ENCODE measurements around the gene HS3ST5. TPM values are rescaled to one million over a fixed set of nuclear protein-coding genes. Genes with fewer than 3 reads are reported as not detected.
"Not testable (repeated sequence)": the region's sequence is repeated elsewhere in the genome, so short reads cannot be mapped to it uniquely, and the experiment has no call there.

HS3ST5 gene
- total and polyA plus RNA-seq, 2 donors: 1.1 to 3.7 TPM

GRCh38 chr6:114158838-114159694 is 183.8 kb downstream of the HS3ST5 start:
- no peak for DNase-seq (ENCODE audit: extremely low spot score)
- no peaks in the 10 kb centered on the region for H3K36me3 ChIP-seq (ENCODE audit: insufficient read depth)
- no peaks in the 10 kb centered on the region for H3K4me1 ChIP-seq (ENCODE audit: insufficient read depth)
- no peak overlapping the region for H3K4me3 ChIP-seq (ENCODE audit: low read depth, low read length)
- 77% methylated on average over 2 of the region's 2 CpGs for WGBS
- no peak overlapping the region for H3K27ac ChIP-seq (ENCODE audit: low read depth)

- H3K4me3 ChIP-seq (ENCODE audit: low read depth, low read length): no peak overlapping the region
- no peak for DNase-seq (ENCODE audit: extremely low spot score)
- 52% methylated on average over 1 of the region's 1 CpG for WGBS
- H3K4me1 ChIP-seq (ENCODE audit: insufficient read depth): no peaks in the 10 kb centered on the region
- no peaks in the 10 kb centered on the region for H3K36me3 ChIP-seq (ENCODE audit: insufficient read depth)
- no peak overlapping the region for H3K27ac ChIP-seq (ENCODE audit: low read depth)
Observed at GRCh38 chr6:114158411-114158810, 184.4 kb downstream of the HS3ST5 start.

- DNase-seq (ENCODE audit: extremely low spot score): no peak
- Histone ChIP-seq H3K36me3 (ENCODE audit: insufficient read depth) (no peaks in the 10 kb centered on the region), H3K4me3 (ENCODE audit: low read depth, low read length) (no peak overlapping the region), H3K4me1 (ENCODE audit: insufficient read depth) (no peaks in the 10 kb centered on the region), H3K27ac (ENCODE audit: low read depth) (no peak overlapping the region)
- 72% methylated on average over 2 of the region's 2 CpGs for WGBS
Observed at GRCh38 chr6:114157848-114158247, 185.0 kb downstream of the HS3ST5 start.

- H3K27ac ChIP-seq (ENCODE audit: low read depth): no peak overlapping the region
- H3K36me3 ChIP-seq (ENCODE audit: insufficient read depth): no peaks in the 10 kb centered on the region
- H3K4me1 ChIP-seq (ENCODE audit: insufficient read depth): no peaks in the 10 kb centered on the region
- H3K4me3 ChIP-seq (ENCODE audit: low read depth, low read length): no peak overlapping the region
- DNase-seq (ENCODE audit: extremely low spot score): no peak
- 73% methylated on average over 3 of the region's 3 CpGs for WGBS
Observed at GRCh38 chr6:114155763-114156162, 187.1 kb downstream of the HS3ST5 start.

DNA sequence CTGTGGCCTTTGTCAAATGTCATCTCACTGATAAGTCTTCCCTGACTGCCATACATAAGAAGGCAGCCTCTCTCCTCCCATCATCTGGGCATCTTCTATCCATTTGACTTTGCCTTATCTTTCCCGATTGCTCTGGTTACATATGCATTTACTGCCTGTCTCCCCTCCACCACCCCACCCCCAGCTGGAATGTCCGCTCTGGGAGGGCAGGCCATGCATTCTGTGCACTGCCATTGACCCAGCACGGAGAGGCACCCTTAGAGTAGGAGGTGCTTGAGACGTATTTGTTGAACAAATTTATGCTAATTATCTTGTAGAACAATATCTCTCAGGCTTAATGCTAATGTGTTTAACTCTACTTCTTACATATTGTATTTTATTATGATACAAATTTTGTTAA is 188.0 kb downstream of the HS3ST5 start:
- Histone ChIP-seq H3K4me1 (ENCODE audit: insufficient read depth) (no peaks in the 10 kb centered on the region), H3K27ac (ENCODE audit: low read depth) (no peak overlapping the region), H3K36me3 (ENCODE audit: insufficient read depth) (no peaks in the 10 kb centered on the region), H3K4me3 (ENCODE audit: low read depth, low read length) (no peak overlapping the region)
- WGBS: 82% methylated on average over 4 of the region's 4 CpGs
- no peak for DNase-seq (ENCODE audit: extremely low spot score)

- no peak overlapping the region for H3K4me3 ChIP-seq (ENCODE audit: low read depth, low read length)
- no peak overlapping the region for H3K27ac ChIP-seq (ENCODE audit: low read depth)
- H3K36me3 ChIP-seq (ENCODE audit: insufficient read depth): no peaks in the 10 kb centered on the region
- no peak for DNase-seq (ENCODE audit: extremely low spot score)
- no peaks in the 10 kb centered on the region for H3K4me1 ChIP-seq (ENCODE audit: insufficient read depth)
- 82% methylated on average over 3 of the region's 3 CpGs for WGBS
Observed at GRCh38 chr6:114153448-114153847, 189.4 kb downstream of the HS3ST5 start.

DNA sequence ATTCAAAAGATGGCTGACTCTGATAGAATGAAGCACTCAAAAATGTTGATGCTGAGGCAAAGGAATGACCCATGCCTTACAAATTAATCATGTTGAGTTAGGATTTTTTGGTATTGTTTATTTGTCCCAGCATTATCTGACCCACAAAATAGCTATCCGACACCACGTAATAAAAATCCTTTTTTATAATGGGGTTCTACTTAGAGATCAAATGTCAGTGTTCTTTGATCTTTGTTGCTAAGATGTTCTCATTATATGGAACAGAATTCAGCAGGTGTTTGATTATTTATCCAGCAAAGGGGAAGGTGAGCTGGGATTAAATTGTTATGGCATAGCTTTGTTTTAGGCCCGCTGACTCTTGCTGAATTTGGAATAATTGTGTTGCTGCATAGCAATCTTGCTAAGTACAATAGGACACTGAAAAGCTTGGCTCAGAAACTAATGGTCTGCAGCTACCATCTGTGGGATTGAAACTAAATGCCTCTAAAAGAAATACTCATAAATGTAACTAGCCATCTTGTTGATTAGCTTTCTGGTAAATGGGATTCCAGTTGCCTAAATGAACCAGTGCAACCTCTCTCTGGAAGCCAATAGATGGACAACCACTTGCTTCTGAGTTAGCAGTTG is 191.6 kb downstream of the HS3ST5 start:
- H3K4me1 ChIP-seq (ENCODE audit: insufficient read depth): no peaks in the 10 kb centered on the region
- H3K4me3 ChIP-seq (ENCODE audit: low read depth, low read length): no peak overlapping the region
- H3K27ac ChIP-seq (ENCODE audit: low read depth): no peak overlapping the region
- 59% methylated on average over 3 of the region's 3 CpGs for WGBS
- no peak for DNase-seq (ENCODE audit: extremely low spot score)
- no peaks in the 10 kb centered on the region for H3K36me3 ChIP-seq (ENCODE audit: insufficient read depth)

GRCh38 chr6:114149182-114149581 is 193.6 kb downstream of the HS3ST5 start:
- H3K4me3 ChIP-seq (ENCODE audit: low read depth, low read length); H3K36me3 ChIP-seq (ENCODE audit: insufficient read depth); DNase-seq (ENCODE audit: extremely low spot score); H3K4me1 ChIP-seq (ENCODE audit: insufficient read depth); H3K27ac ChIP-seq (ENCODE audit: low read depth): not testable (repeated sequence)

GRCh38 chr6:114144887-114145851 is 197.7 kb downstream of the HS3ST5 start:
- H3K36me3 ChIP-seq (ENCODE audit: insufficient read depth): no peaks in the 10 kb centered on the region
- no peak overlapping the region for H3K27ac ChIP-seq (ENCODE audit: low read depth)
- WGBS: 37% methylated on average over 9 of the region's 9 CpGs
- no peak overlapping the region for H3K4me3 ChIP-seq (ENCODE audit: low read depth, low read length)
- DNase-seq (ENCODE audit: extremely low spot score): no peak
- no peaks in the 10 kb centered on the region for H3K4me1 ChIP-seq (ENCODE audit: insufficient read depth)

DNA sequence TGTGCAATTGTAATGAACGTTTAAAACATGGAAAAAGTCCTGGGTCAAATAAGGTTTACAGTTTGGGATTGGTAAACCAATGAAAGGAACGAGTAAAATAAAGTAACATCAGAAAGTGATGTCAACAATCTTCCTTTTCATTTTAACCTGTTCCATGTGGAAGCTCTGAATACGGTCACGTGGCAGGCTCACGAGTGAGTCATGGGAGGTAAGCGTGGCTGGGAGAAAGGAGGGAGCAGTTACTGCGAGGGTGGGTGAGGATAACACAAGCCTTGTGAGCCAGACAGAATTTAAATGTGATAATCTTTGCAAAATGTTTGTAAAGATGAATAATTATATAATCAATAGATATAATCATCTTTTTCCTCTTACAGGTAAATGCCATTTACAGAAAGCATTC is 200.6 kb downstream of the HS3ST5 start:
- no peaks in the 10 kb centered on the region for H3K36me3 ChIP-seq (ENCODE audit: insufficient read depth)
- 60% methylated on average over 7 of the region's 7 CpGs for WGBS
- H3K4me3 ChIP-seq (ENCODE audit: low read depth, low read length): no peak overlapping the region
- H3K4me1 ChIP-seq (ENCODE audit: insufficient read depth): no peaks in the 10 kb centered on the region
- no peak overlapping the region for H3K27ac ChIP-seq (ENCODE audit: low read depth)
- DNase-seq (ENCODE audit: extremely low spot score): no peak

GRCh38 chr6:114140416-114140815 is 202.4 kb downstream of the HS3ST5 start:
- no peak for DNase-seq (ENCODE audit: extremely low spot score)
- Histone ChIP-seq H3K4me3 (ENCODE audit: low read depth, low read length) (no peak overlapping the region), H3K36me3 (ENCODE audit: insufficient read depth) (no peaks in the 10 kb centered on the region), H3K4me1 (ENCODE audit: insufficient read depth) (no peaks in the 10 kb centered on the region), H3K27ac (ENCODE audit: low read depth) (no peak overlapping the region)
- 33% methylated on average over 5 of the region's 5 CpGs for WGBS

- Histone ChIP-seq H3K4me3 (ENCODE audit: low read depth, low read length) (no peak overlapping the region), H3K36me3 (ENCODE audit: insufficient read depth) (no peaks in the 10 kb centered on the region), H3K27ac (ENCODE audit: low read depth) (no peak overlapping the region), H3K4me1 (ENCODE audit: insufficient read depth) (no peaks in the 10 kb centered on the region)
- WGBS: 96% methylated on average over 4 of the region's 4 CpGs
- DNase-seq (ENCODE audit: extremely low spot score): no peak
Observed at GRCh38 chr6:114138577-114139248, 204.1 kb downstream of the HS3ST5 start.

- Histone ChIP-seq H3K4me3 (ENCODE audit: low read depth, low read length) (no peak overlapping the region), H3K27ac (ENCODE audit: low read depth) (no peak overlapping the region), H3K36me3 (ENCODE audit: insufficient read depth) (no peaks in the 10 kb centered on the region), H3K4me1 (ENCODE audit: insufficient read depth) (no peaks in the 10 kb centered on the region)
- WGBS: 37% methylated on average over 5 of the region's 5 CpGs
- DNase-seq (ENCODE audit: extremely low spot score): no peak
Observed at GRCh38 chr6:114135363-114135971, 207.4 kb downstream of the HS3ST5 start.

Measured in urinary bladder (tissue), 4 donors.